Neuronal stem cell (in vitro differentiated cells): ENCODE measurements around the gene NXPH4.

Experiments used
- DNase-seq: peaks from one replicate; pipeline ENCODE4 v3.0.0-alpha.2; 2013; ENCODE audit warnings: low spot score
- H2AFZ ChIP-seq: one replicate; pipeline ENCODE4 v1.6.1; 2013; ENCODE audit warnings: mild to moderate bottlenecking, low read length, inconsistent platforms
- H2AK5ac ChIP-seq: 2 replicates; pipeline ENCODE4 v1.6.1; 2013; ENCODE audit warnings: low read depth, mild to moderate bottlenecking, inconsistent platforms, low read length, moderate library complexity, mixed read lengths
- H2BK120ac ChIP-seq: 2 replicates; pipeline ENCODE4 v1.6.1; 2013; ENCODE audit warnings: low read depth, mild to moderate bottlenecking, inconsistent platforms, low read length, moderate library complexity, mixed read lengths
- H2BK12ac ChIP-seq: one replicate; pipeline ENCODE4 v1.6.1; 2013; ENCODE audit warnings: low read length, inconsistent platforms
- H2BK15ac ChIP-seq: 2 replicates; pipeline ENCODE4 v1.6.1; 2013; ENCODE audit warnings: mild to moderate bottlenecking, low read length, inconsistent platforms, mixed read lengths
- H2BK5ac ChIP-seq: one replicate; pipeline ENCODE4 v1.6.1; 2013; ENCODE audit warnings: inconsistent platforms, mild to moderate bottlenecking, low read length, moderate library complexity
- H3K14ac ChIP-seq: one replicate; pipeline ENCODE4 v1.6.1; 2013; ENCODE audit warnings: low read length, inconsistent platforms
- H3K18ac ChIP-seq: 2 replicates; pipeline ENCODE4 v1.6.1; 2013; ENCODE audit warnings: low read length, inconsistent platforms
- H3K23ac ChIP-seq: 2 replicates; pipeline ENCODE4 v1.6.1; 2013; ENCODE audit warnings: low read depth, mild to moderate bottlenecking, mixed read lengths, low read length, inconsistent platforms; ENCODE audit not compliant: poor library complexity
- H3K27ac ChIP-seq: replicated peaks from 3 replicates; pipeline ENCODE4 v1.5.1; 2013; ENCODE audit warnings: low read length, inconsistent platforms
- H3K27me3 ChIP-seq, 3 experiments: 2 replicates each; pipeline ENCODE4 v1.6.1; 2013; ENCODE audit warnings: low read length in 3 of 3, mild to moderate bottlenecking in 2 of 3, inconsistent platforms in 1 of 3, low read depth in 1 of 3, mixed read lengths in 1 of 3, moderate library complexity in 1 of 3; ENCODE audit not compliant: control insufficient read depth in 3 of 3, insufficient read depth in 3 of 3
- H3K36me3 ChIP-seq, 2 donors: replicated peaks in 1 of 2; 2 replicates each; pipeline ENCODE4 v1.6.1; 2013; ENCODE audit warnings: low read length in 2 of 2; ENCODE audit not compliant: control insufficient read depth in 2 of 2, insufficient read depth in 2 of 2
- H3K4ac ChIP-seq: 2 replicates; pipeline ENCODE4 v1.6.1; 2013; ENCODE audit warnings: inconsistent platforms, mild to moderate bottlenecking, low read length, moderate library complexity
- H3K4me1 ChIP-seq, 2 donors: 1 replicate in 1 of 2; 2 replicates in 1 of 2; pipeline ENCODE4 v1.6.1; 2013; ENCODE audit warnings: low read length in 2 of 2, low read depth in 1 of 2; ENCODE audit not compliant: control insufficient read depth in 2 of 2, insufficient read depth in 1 of 2
- H3K4me2 ChIP-seq: one replicate; pipeline ENCODE4 v1.6.1; 2013; ENCODE audit warnings: mild to moderate bottlenecking, low read length, inconsistent platforms; ENCODE audit not compliant: insufficient read depth, poor library complexity, severe bottlenecking
- H3K4me3 ChIP-seq, 2 donors: 2 replicates each; pipeline ENCODE4 v1.5.1; 2013; ENCODE audit warnings: low read length in 2 of 2, mild to moderate bottlenecking in 2 of 2, inconsistent platforms in 1 of 2, moderate library complexity in 1 of 2
- H3K79me1 ChIP-seq: one replicate; pipeline ENCODE4 v1.6.1; 2013; ENCODE audit warnings: low read depth, mild to moderate bottlenecking, inconsistent platforms, low read length, moderate library complexity
- H3K9ac ChIP-seq: one replicate; pipeline ENCODE4 v1.6.1; 2013; ENCODE audit warnings: mild to moderate bottlenecking, low read depth, low read length, inconsistent platforms; ENCODE audit not compliant: poor library complexity
- H3K9me3 ChIP-seq, 2 donors: replicated peaks in 1 of 2; 2 replicates each; pipeline versions ENCODE3 to v1.6.1; 2013; ENCODE audit warnings: low read length in 2 of 2, mild to moderate bottlenecking in 2 of 2, inconsistent platforms in 1 of 2, low read depth in 1 of 2, mixed read lengths in 1 of 2, moderate library complexity in 1 of 2; ENCODE audit not compliant: control insufficient read depth in 2 of 2, insufficient read depth in 1 of 2
- H4K8ac ChIP-seq: one replicate; pipeline ENCODE4 v1.6.1; 2013; ENCODE audit warnings: low read depth, mild to moderate bottlenecking, inconsistent platforms, low read length, moderate library complexity
- H4K91ac ChIP-seq: one replicate; pipeline ENCODE4 v1.6.1; 2013; ENCODE audit warnings: low read length, low read depth, mild to moderate bottlenecking, inconsistent platforms; ENCODE audit not compliant: poor library complexity
- WGBS, 2 donors: extraction: QIAGEN DNeasy Blood & Tissue Kit; methylation state at CpG; one replicate each; pipeline ENCODE4 v1.1.7; 2013; ENCODE audit warnings: missing lambda C conversion rate in 2 of 2, mixed read lengths in 1 of 2; ENCODE audit not compliant: insufficient read length in 2 of 2, insufficient replicate concordance in 1 of 2; ENCODE audit errors: extremely low coverage in 2 of 2; 5-methylcytosine and 5-hydroxymethylcytosine counted together

Gene NXPH4

GRCh38 chr12:57180321-57180989 is 36.1 kb upstream of the NXPH4 start:
- H3K23ac ChIP-seq = peak overlapping the region; percentile 78
- peaks cover 68 to 96% of the 10 kb centered on the region in 2 donors for H3K36me3 ChIP-seq

DNA sequence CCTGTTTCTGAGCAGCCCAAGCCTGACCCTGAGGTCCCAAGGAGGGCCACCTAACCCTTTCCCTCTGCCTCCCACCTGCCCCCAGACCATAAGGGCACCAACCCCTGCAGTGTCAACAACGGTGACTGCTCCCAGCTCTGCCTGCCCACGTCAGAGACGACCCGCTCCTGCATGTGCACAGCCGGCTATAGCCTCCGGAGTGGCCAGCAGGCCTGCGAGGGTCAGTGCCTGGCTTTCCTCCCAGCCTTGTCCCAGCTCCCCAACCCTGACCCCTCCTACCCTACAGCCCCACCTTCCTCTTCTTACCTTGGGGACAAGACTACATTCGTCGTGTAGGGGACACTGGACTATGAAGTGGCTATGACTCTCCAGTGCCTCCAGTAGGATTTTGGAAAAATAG is 35.5 kb upstream of the NXPH4 start:
- peaks cover 69 to 96% of the 10 kb centered on the region in 2 donors for H3K36me3 ChIP-seq
- no peak overlapping the region for H4K91ac ChIP-seq
- no peak overlapping the region for H3K27ac ChIP-seq
- H3K27me3 ChIP-seq = no peaks in the 10 kb centered on the region
- no peak overlapping the region for H2BK120ac ChIP-seq
- DNase-seq = no peak
- no peak overlapping the region for H2BK5ac ChIP-seq
- no peak overlapping the region for H2AK5ac ChIP-seq
- H2BK12ac ChIP-seq = peak overlapping the region; percentile 64
- H3K4me2 ChIP-seq = no peak overlapping the region
- H3K9ac ChIP-seq = peak overlapping the region; percentile 79
- no peak overlapping the region for H4K8ac ChIP-seq
- H3K4me3 ChIP-seq = no peak overlapping the region
- no peak overlapping the region for H3K14ac ChIP-seq
- no peak overlapping the region for H2BK15ac ChIP-seq
- no peaks in the 10 kb centered on the region for H3K4me1 ChIP-seq
- no CpG with 5 or more reads among the region's 9 CpGs for WGBS, 2 donors
- H3K4ac ChIP-seq = no peak overlapping the region
- H3K9me3 ChIP-seq = no peaks in the 10 kb centered on the region
- H3K23ac ChIP-seq = no peak overlapping the region
- H3K79me1 ChIP-seq = peaks cover 14% of the 10 kb centered on the region
- no peak overlapping the region for H2AFZ ChIP-seq
- no peak overlapping the region for H3K18ac ChIP-seq

More at GRCh38 chr12:57180321-57180989, 36.1 kb upstream of the NXPH4 start:
- Histone ChIP-seq H2AK5ac (no peak overlapping the region), H3K14ac (no peak overlapping the region), H3K9ac (no peak overlapping the region), H3K4me2 (no peak overlapping the region), H3K4me3 (no peak overlapping the region), H3K79me1 (peaks cover 14% of the 10 kb centered on the region), H4K8ac (no peak overlapping the region), H2BK120ac (no peak overlapping the region), H3K4ac (no peak overlapping the region), H2AFZ (no peak overlapping the region), H2BK12ac (no peak overlapping the region), H3K4me1 (no peaks in the 10 kb centered on the region), H3K27me3 (no peaks in the 10 kb centered on the region), H3K18ac (no peak overlapping the region), H3K9me3 (no peaks in the 10 kb centered on the region), H3K27ac (no peak overlapping the region), H4K91ac (no peak overlapping the region), H2BK5ac (no peak overlapping the region), H2BK15ac (no peak overlapping the region)
- WGBS, 2 donors = no CpG with 5 or more reads among the region's 20 CpGs
- no peak for DNase-seq

DNA sequence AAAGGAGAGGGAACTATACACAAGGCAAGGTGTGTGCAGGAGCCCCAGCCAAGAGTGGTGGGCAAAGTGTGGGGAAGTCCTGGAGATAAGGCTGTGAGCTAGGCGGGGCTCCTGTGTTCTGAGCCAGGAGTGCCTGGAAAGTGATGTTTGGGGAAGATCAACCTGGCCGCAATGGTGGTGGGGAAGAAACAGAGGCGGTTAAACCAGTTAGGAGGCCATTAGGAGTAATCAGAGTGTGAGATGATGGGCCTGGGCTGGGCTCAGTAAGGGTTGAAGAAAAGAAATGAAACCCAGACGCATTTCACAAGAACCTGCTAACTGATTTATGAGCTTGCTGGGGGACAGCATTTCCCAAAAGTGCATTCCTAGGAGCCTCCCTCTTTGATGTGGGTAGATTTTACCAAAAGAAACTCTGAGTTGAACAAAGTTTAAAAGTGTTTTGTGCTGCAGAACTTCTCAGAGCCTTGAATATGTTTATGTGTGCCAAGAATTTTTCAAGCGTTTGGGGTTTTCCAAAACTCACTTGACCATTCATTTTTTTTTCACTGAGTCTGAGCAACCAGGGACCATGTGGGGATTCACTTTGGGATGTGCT is 34.9 kb upstream of the NXPH4 start:
- H3K79me1 ChIP-seq = peaks cover 14% of the 10 kb centered on the region
- no peak overlapping the region for H2BK12ac ChIP-seq
- H3K9ac ChIP-seq = no peak overlapping the region
- H3K4me1 ChIP-seq = no peaks in the 10 kb centered on the region
- H3K14ac ChIP-seq = no peak overlapping the region
- no peak overlapping the region for H3K4ac ChIP-seq
- H2AFZ ChIP-seq = no peak overlapping the region
- no peak overlapping the region for H4K8ac ChIP-seq
- H3K23ac ChIP-seq = no peak overlapping the region
- no peak overlapping the region for H3K18ac ChIP-seq
- H2BK120ac ChIP-seq = no peak overlapping the region
- H3K4me3 ChIP-seq = no peak overlapping the region
- H3K9me3 ChIP-seq = no peaks in the 10 kb centered on the region
- no peak overlapping the region for H3K27ac ChIP-seq
- H3K36me3 ChIP-seq = peaks cover 71 to 96% of the 10 kb centered on the region in 2 donors
- H2BK15ac ChIP-seq = no peak overlapping the region
- no peak for DNase-seq
- no peak overlapping the region for H4K91ac ChIP-seq
- no CpG with 5 or more reads among the region's 5 CpGs for WGBS, 2 donors
- H2AK5ac ChIP-seq = no peak overlapping the region
- no peak overlapping the region for H2BK5ac ChIP-seq
- no peak overlapping the region for H3K4me2 ChIP-seq
- H3K27me3 ChIP-seq = no peaks in the 10 kb centered on the region

DNA sequence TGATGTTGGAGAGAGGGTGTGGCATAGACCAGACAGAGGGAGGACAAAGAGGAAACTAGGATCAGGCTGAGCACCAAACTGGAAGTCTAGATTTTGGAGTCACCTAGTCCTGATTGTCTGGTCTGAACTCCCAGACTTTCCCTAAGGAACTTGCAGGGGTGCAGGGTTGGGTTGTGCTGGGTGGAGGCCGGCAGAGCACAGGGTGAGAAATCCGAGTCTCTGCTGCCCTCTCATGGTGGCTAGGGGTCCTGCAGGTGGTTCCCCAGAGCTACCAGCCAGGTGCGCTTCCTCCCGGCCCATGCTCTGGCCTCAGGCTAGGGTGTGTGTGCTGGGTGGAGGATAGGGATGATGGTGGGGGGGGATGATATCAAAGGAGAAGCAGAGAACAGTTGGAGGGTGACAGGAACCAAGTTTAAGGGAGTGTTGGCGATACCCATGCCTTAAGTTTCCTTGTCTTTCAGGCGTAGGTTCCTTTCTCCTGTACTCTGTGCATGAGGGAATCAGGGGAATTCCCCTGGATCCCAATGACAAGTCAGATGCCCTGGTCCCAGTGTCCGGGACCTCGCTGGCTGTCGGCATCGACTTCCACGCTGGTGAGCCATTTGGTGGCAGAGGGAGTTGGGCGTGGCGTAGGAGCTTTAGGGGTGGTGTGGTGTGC is 33.5 kb upstream of the NXPH4 start:
- Histone ChIP-seq H2BK120ac (no peak overlapping the region), H4K8ac (no peak overlapping the region), H2AFZ (no peak overlapping the region), H2AK5ac (no peak overlapping the region), H3K36me3 (peaks cover 75 to 96% of the 10 kb centered on the region in 2 donors), H2BK5ac (no peak overlapping the region), H3K9me3 (no peaks in the 10 kb centered on the region), H4K91ac (no peak overlapping the region), H3K4me1 (no peaks in the 10 kb centered on the region), H3K18ac (no peak overlapping the region), H3K4me3 (no peak overlapping the region), H2BK12ac (no peak overlapping the region), H3K27ac (no peak overlapping the region), H3K79me1 (peaks cover 14% of the 10 kb centered on the region), H3K9ac (peak overlapping the region; percentile 55), H2BK15ac (no peak overlapping the region), H3K4me2 (no peak overlapping the region), H3K23ac (no peak overlapping the region), H3K27me3 (no peaks in the 10 kb centered on the region), H3K14ac (no peak overlapping the region), H3K4ac (no peak overlapping the region)
- DNase-seq = peak; percentile 63
- no CpG with 5 or more reads among the region's 13 CpGs for WGBS, 2 donors
